Measurements from ENCODE around the gene RAPGEF6.

GRCh38 chr5:131613423-131613822 is 21.6 kb downstream of the RAPGEF6 start:
- TF ChIP-seq, protein P1, sequence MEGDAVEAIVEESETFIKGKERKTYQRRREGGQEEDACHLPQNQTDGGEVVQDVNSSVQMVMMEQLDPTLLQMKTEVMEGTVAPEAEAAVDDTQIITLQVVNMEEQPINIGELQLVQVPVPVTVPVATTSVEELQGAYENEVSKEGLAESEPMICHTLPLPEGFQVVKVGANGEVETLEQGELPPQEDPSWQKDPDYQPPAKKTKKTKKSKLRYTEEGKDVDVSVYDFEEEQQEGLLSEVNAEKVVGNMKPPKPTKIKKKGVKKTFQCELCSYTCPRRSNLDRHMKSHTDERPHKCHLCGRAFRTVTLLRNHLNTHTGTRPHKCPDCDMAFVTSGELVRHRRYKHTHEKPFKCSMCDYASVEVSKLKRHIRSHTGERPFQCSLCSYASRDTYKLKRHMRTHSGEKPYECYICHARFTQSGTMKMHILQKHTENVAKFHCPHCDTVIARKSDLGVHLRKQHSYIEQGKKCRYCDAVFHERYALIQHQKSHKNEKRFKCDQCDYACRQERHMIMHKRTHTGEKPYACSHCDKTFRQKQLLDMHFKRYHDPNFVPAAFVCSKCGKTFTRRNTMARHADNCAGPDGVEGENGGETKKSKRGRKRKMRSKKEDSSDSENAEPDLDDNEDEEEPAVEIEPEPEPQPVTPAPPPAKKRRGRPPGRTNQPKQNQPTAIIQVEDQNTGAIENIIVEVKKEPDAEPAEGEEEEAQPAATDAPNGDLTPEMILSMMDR (conservative IDR thresholded peaks at IDR 0.05; ENCODE audit: low read depth in 2 of 2), result no peak
- no peak for TF ChIP-seq NANOG (IDR thresholded peaks at IDR 0.05; ENCODE audit: borderline replicate concordance)
- no peak for TF ChIP-seq EZH2 (IDR thresholded peaks at IDR 0.05; ENCODE audit: low read depth, unreplicated experiment)
- TF ChIP-seq POLR2AphosphoS5 (IDR thresholded peaks at IDR 0.05; ENCODE audit: low read depth), result no peak
- no peak for TF ChIP-seq REST (IDR thresholded peaks at IDR 0.05; ENCODE audit: unreplicated experiment)

Measured in GM23338 (cell line).